Frontal cortex (tissue), 4 donors: ENCODE measurements around the gene CALY. TPM values are rescaled to one million over a fixed set of nuclear protein-coding genes. Genes with fewer than 3 reads are reported as not detected.

Experiments
- DNase-seq, 2 donors: peaks; one replicate each; pipeline ENCODE4 v3.0.0; 2012; ENCODE audit warnings: low spot score in 2 of 2
- FAIRE-seq: peaks from 2 replicates; lab custom pipeline; 2012; peaks lifted over from hg19 to GRCh38; lab: Jason Lieb, UNC
- total RNA-seq: library from RNA; depleted of rRNA; stranded (reverse); fragments of >200 nt; gene quantifications from one replicate; pipeline ENCODE4 v1.2.3, GENCODE V29; 2014
- donor health status: control.
- donor health status: control.
- donor health status: control.

The CALY gene
- total RNA-seq, 1 donor from 2014 or later: 8.2 TPM

DNA sequence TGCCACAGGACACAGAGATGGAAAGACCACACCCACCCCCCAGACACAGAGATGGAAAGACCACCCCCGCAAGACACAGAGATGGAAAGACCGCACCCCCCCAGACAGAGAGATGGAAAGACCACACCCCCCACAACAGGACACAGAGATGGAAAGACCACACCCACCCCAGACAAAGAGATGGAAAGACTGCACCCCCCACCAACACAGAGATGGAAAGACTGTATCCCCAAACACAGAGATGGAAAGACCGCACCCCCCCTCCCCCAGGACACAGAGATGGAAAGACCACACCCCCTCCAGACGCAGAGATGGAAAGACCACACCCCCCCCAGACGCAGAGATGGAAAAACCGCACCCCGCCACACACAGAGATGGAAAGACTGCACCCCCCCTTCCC is 20.0 kb downstream of the CALY start:
- DNase-seq (no peak), FAIRE-seq (no peak)

DNA sequence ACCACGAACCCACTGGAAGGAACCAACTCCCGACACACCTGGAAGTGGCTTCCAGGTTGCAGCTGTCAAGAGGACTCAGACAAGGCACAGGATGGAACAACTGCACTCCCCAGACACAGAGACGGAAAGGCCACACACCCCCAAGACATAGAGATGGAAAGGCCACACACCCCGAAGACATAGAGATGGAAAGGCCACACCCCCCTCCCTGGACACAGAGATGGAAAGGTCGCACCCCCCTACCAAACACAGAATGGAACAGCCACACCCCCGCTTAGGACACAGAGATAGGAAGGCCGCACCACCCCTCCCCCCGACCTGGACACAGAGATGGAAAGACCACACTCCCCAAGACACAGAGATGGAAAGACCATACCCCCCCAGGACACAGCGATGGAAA is 20.4 kb downstream of the CALY start:
- no peak for DNase-seq
- FAIRE-seq: no peak

DNA sequence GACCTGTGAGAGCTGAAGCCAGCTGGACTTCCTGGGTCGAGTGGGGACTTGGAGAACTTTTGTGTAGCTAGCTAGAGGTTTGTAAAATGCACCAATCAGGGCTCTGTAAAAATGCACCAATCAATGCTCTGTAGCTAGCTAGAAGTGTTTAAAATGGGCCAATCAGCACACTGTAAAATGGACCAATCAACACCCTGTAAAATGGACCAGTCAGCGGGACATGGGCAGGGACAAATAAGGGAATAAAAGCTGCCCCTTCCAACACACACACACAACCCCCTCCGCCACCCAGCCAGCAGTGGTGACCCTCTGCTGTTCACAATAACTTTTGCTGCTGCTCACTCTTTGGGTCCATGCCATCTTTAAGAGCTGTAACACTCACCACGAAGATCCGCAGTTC is 20.8 kb downstream of the CALY start:
- FAIRE-seq (no peak), DNase-seq (no peak)

DNA sequence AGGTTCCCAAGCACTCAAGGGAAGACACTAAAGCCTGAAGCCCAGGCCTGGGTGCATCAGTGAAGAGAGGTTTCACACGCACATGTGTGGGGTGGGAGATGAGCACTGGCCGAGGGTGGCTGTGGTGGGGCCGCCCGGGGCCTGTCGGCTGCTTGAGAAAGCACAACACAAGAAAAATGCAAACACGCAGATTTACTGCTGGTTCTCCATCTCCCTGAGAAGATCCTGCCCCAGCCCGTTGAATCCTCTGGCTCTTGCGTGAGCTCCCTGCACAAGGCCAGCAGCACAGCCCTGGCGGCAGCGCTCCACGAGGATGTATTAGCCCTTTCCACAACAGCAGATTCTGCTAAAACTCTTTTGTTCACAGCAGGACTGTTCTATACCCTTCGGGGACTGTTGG is 21.8 kb downstream of the CALY start:
- FAIRE-seq (no peak), DNase-seq (no peak)

DNA sequence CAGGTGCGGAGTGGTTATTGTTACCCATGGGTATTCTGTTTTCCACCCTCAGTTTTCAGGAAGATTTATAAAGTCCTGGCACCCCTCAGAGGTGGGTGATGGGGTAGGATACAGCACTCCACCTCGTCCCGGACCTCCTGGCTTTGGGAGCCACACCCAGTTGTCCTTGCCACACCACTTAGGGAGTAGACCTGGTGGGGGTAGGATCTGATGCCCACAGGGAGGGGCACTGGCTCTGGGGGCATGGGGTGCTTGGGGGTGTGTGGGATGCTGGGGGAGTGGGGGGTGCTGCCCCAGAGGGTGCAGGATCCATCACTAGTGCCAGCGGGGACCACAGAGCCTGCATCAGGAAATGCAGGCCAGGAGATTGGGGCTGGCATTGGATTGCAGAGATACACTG is 23.5 kb downstream of the CALY start:
- FAIRE-seq: no peak

DNA sequence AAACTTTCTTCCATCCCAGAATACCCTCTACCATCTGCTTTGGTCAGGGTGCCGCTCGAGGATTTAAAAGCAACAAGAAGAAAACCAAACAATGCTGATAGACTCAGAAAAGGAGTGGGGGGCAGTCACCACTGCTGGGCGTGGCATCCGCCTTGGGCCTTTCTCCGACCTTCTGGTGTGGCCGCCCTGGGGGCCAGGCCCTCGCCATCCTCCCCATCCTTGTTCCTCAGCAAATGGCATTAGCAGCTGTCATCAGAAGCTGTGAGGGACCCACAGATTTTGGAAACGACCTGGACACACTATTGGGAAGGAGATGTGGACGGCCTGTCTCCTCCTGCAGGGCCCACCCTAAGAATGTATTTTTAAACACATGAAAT is 23.9 kb downstream of the CALY start:
- no peak for DNase-seq
- FAIRE-seq: no peak

More for the DNA sequence above, 23.5 kb downstream of the CALY start:
- no peak for DNase-seq

DNA sequence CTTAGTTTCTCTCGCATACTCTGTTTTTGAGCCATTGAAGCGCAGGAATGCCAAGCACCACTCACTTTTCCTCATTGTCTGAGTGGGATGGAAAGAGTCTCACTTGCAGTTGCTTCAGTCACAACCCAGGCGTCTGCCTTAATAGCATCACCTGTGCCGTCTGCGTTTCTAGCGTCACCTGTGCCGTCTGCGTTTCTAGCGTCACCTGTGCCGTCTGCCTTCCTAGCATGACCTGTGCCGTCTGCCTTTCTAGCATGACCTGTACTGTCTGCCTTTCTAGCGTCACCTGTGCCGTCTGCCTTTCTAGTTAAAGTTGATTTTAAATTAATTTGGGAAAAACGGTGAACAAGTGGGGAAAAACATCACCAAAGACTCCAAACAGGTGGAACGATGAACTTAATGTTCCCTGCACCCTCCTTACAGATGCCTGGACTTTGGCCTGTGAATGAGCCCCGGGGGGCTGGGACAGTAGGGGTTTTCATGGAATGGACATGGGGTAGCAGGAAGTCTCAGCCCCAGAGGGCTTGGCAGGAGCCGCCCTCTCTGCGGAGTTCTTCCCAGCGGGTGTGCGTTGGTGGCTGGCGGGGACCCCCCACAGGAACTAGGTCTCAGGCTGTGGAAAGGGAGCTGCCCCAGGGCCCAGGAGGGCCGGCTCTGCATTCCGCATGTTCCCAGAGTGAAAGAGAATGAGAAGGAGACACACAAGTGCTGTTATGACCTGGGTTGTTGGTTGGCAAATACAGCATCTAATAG is 24.5 kb downstream of the CALY start:
- no peak for FAIRE-seq
- no peak for DNase-seq

DNA sequence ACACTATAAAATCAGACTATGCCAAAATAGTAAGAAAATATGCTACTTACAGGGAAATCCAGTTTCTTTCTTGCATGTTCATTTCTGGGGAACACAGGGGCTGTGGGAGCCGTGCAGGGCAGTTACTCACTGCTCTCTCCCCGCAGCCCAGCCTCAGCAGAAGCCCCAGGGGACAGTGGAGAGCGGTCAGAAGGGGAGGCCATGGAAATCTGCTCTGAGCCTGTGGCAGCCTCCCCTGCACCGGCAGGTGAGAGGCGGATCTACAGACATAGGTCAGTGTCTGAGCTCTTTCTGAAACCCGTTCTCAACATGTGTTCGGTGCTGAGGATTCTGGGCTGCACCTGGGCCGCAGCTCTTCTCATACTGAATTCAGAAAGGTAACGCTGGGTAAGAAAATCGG is 25.1 kb downstream of the CALY start:
- DNase-seq (no peak), FAIRE-seq (no peak)

DNA sequence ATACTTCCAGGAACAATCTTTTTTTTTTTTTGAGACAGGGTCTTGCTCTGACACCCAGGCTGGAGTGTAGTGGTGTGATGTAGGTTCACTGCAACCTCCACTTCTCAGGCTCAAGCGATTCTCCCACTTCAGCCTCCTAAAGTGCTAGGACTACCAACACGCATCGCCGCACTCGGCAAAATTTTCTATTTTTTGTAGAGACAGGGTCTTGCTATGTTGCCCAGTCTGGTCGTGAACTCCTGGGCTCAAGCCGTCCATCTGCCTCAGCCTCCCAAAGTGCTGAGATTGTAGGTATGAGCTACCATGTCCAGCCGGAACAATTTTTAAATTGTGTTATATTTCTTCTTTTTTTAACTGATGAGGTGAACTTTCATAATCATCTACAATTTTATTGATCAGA is 25.9 kb downstream of the CALY start:
- DNase-seq: no peak
- no peak for FAIRE-seq

DNA sequence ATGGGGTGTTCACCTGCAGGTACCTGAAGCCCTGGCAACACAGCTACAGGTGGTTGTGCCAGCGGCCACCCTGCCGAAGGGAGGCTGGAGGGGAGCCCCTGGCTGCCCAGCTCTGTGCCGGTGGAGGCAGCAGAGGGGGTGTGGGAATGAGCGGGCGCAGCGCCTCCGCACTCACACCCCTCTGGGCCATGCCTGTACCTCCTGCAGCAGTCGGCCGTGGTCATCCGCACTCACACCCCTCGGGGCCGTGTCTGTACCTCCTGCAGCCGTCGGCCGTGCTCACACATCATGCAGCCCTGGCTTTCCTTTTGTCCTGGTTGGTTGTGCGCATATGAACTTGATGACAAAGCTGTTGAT is 26.3 kb downstream of the CALY start:
- no peak for DNase-seq
- FAIRE-seq: no peak

DNA sequence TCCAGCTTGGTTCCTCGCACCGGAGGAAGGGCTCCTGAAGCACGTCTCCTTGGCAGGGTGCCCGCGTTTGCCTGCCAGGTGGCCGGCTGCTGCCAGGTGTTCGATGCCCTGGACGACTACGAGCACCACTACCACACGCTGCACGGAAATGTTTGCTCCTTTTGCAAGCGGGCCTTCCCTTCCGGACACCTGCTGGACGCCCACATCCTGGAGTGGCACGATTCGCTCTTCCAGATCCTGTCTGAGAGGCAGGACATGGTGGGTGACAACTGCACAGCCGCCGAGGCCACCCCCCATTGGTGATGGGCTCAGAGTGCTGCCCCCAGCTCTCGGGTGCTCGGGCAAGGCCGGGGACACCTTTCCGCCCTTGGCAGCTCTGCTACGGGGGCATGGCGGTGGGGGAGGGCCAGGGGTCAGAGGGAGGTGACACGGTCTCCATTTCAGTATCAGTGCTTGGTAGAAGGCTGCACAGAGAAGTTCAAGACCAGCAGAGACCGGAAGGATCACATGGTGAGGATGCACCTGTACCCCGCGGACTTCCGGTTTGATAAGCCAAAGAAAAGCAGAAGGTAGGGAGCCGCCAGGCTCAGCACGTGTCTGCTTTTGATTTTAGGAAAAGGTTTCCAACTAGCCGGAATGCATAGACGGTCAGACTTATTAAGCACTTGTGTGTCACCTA is 26.8 kb downstream of the CALY start:
- DNase-seq (no peak), FAIRE-seq (no peak)

DNA sequence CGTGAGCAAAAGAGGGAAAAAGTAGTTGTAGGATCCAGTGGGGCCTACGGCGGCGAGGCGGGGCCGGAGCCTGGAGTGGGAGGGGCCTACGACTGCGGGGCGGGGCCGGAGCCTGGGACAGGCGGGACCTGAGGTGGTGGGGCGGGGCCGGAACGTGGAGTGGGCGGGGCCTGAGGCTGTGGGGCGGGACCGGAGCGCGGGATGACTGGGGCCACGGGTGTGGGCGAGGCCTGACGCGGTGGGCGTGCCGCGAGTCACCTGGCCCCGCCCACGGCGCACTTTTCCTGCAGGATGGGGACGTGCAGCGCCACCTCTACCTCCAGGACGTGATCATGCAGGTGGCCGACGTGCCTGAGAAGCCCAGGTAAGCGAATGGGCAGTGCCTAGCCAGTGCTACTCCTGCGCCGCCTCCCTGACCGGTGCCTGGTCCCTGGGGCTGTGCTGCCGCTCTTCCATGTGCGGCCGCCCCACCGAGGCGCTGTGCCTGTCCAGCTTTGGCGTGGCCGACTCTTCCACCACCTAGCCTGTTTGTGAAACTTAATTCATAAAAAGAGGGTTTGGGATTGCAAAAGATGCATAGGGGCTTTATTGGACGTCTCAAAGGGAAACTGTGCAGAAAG is 27.5 kb downstream of the CALY start:
- peak; percentile 96 to 98 for DNase-seq
- FAIRE-seq: no peak

DNA sequence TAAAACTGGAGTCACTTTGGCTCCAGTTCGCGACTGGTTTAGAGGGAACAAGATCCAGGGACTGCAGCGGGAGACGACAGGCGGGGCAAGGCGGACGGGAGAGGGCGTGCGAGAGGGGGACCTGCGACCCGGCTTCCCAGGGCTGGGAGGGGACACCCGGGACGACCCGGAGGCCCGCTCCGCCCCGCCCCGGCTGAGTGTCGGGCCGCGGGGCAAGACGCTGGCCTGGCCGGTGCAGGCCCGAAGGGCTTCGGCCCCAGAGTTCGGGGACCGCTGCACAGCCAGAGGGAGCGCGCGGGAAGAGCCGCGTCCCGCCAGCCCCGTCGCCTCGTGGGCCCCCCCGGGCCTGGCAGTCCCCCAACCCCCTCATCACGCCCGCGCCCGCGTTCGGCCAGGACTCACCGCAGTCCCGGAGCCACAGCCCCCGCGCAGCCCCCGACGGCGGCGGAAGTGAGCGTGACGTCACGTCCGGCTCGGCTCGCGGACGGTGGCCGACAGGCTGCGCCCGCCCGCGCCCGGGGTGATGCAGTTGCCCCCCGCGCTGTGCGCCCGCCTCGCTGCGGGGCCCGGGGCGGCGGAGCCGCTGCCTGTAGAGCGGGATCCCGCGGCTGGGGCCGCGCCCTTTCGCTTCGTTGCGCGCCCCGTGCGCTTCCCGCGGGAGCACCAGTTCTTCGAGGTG is 28.1 kb downstream of the CALY start, which contains the start of the genes TUBGCP2 and ZNF511:
Gene TUBGCP2 (minus strand): TSS at position 452 of the 679 bp plus-strand sequence. CDS start 5,931 bp downstream, outside the sequence.
Gene ZNF511 (plus strand): TSS at position 494 of the 679 bp plus-strand sequence. CDS start 30 bp downstream, at position 524.
- DNase-seq: peak; percentile 93 to 97
- FAIRE-seq: no peak

DNA sequence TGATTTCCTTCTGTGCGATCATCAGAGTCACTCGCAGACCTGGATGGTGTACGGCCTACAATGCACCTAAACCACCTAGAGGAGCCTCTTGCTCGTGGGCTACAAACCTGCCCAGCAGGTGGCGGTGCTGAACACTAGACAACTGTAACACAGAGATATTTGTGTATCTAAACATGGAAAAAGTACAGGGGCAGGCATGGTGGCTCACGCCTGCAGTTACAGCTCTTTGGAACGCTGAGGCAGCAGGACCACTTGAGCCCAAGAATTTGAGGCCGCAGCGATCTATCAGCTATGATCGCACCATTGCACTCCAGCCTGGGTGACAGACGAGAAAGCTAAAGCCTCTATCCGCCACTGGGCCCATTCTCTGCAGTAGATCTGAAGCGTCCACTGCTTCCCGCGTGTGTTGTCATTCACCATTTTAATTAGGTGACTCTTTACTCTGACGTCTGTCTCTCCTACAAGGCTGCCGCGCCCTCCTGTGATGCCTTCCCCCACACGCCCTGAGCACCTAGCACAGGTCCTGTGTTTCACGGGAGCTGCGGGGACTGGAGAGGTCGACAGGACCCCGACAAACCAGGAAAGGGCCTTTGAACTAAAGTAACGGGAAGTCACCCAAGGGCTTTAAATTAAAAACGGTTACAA is 28.8 kb downstream of the CALY start:
- no peak for DNase-seq
- FAIRE-seq: no peak

DNA sequence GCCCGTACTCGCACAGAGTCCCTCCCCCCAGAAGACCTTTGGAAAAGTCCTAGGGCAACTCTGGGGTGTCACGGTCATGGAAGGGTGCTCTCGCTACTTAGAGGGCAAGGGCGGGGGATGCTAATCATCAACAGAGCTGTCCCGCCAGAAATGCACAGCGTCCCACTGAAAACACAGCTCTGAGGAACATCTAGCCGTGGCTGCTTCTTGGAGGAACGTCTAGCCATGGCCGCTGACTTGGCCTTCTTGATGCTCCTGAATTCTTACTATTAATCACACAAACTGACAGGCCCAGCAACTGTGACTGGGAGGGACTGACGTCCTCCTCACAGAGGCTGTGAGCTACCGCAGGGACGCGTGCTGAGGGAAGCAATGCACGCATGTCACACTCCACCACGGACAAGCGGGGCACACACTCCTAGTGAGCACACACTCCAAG is 29.7 kb downstream of the CALY start:
- FAIRE-seq: no peak

DNA sequence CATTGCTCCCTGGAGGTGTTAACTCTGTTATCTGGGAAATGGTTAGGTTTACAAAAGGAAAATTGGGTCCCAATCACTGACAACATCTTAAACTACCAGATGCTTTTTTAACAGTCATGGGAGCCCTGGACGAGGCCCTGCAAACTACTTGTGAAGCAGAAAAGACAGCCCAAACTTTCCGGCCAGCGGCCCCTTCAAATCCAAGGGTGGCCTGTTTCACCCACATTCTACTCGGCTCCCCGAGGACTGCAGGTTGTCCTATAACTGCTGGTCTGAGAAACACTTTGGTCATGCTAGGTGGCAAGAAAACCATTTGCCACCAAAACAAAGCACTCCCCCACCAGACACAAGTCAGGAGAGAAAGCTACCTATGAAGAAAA is 30.6 kb downstream of the CALY start:
- DNase-seq (no peak), FAIRE-seq (no peak)

More for the DNA sequence above, 29.7 kb downstream of the CALY start:
- DNase-seq: no peak

DNA sequence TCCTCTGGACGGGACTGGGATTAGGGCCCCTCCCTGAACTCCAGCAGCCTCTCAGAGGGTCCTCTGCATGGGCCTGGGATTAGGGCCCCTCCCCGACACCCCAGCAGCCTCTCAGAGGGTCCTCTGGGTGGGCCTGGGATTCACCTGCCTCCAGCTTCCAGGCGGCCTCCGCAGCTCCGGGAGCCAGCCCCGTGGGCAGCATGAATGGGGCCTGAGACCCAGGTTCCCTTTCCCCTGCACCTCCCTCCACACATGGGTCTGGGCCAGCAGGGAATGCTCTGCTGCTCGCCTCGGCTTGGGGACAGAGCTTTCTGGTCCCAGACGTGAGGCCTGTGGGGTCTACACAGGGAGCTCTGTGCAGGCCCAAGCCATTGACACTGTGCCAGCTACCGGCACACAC is 33.5 kb downstream of the CALY start:
- no peak for DNase-seq
- FAIRE-seq: no peak

DNA sequence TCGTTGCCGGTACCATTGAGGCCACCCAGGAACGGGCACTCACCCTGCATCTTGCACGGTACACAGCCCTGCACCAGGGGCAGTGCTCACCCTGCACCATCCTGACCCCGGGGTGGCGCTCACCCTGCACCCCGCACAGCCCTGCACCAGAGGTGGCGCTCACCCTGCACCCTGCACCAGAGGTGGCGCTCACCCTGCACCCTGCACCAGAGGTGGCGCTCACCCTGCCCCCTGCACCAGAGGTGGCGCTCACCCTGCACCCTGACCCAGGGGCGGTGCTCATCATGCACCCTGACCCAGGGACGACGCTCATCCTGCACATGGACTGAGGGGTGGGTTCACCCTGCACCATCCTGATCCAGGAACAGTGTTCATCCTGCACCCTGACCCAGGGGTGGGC is 34.5 kb downstream of the CALY start:
- FAIRE-seq: no peak
- no peak for DNase-seq

DNA sequence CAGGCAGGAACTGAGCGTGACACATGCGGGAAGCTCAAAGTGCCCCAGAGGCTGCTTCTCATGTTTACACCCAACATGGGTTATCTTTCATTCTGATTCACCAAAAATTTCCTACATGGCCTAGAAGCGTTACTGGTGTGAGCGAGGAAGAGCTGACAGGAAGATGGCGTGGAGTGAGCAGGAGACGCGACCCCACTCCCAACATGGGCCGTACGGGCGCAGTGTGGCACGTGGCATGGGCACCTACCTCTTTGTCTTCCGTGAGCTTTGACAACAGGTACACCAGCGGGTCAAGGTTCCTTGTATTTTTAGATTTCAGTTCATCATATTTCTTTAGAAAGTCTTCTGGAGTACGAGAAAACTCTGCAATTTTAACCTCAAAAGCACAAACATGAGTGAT is 37.0 kb downstream of the CALY start:
- DNase-seq: no peak
- no peak for FAIRE-seq

DNA sequence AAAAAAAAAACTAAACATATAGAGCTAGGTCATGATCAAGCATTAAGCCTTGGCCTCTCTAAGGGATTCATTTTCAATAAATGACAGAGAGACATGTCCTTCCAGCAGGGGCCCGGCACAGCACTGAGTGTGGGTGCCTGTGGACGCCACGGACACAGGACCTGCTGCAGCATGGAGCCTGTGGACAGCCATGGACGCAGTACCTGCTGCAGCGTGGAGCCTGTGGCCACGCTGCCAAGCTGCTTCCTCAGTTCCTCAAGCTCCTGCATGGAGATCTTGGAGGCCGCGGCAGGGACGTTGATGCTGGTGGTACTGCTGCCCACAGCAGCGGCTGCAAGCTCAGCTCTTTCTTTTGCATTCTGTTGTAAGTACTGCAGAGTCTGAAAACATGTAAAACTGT is 37.5 kb downstream of the CALY start:
- DNase-seq (no peak), FAIRE-seq (no peak)
